Naive thymus-derived CD4-positive, alpha-beta T cell (primary cell): ENCODE measurements around the gene GARS1. TPM values are rescaled to one million over a fixed set of nuclear protein-coding genes. Genes with fewer than 3 reads are reported as not detected.

ENCODE experiments used
- ATAC-seq: fragments of 150-1000 bp; cut with Tn5 transposase; 2 replicates; pipeline ENCODE4 v1.10.0; 2021; ENCODE audit warnings: mild to moderate bottlenecking, moderate library complexity
- CTCF ChIA-PET: fragments of 350-600 bp; sonication (Branson Sonifier 250); formaldehyde crosslinking; loops from one replicate; lab custom pipeline; 2021; ENCODE audit warnings: antibody characterized with exemption; lab: Charles Lee
- POLR2A ChIA-PET: fragments of 350-600 bp; sonication (Branson Sonifier 250); formaldehyde crosslinking; loops from one replicate; lab custom pipeline; 2021; ENCODE audit warnings: antibody characterized with exemption, inconsistent platforms; lab: Charles Lee
- DNase-seq, 9 donors: peaks; one replicate each; pipeline versions ENCODE4 v3.0.0 to v3.0.0-alpha.2; 2020 to 2022; ENCODE audit warnings: mixed read lengths in 1 of 9
- H3K27ac ChIP-seq: one replicate; pipeline ENCODE4 v1.7.0; 2013; ENCODE audit warnings: mild to moderate bottlenecking, low read depth, low read length, moderate library complexity
- H3K27me3 ChIP-seq, 2 donors: one replicate each; pipeline ENCODE4 v1.7.0; 2013; ENCODE audit warnings: low read length in 2 of 2, mild to moderate bottlenecking in 2 of 2, moderate library complexity in 2 of 2; ENCODE audit not compliant: control insufficient read depth in 2 of 2, insufficient read depth in 2 of 2
- H3K36me3 ChIP-seq, 3 experiments: 1 replicate in 2 of 3; 2 replicates in 1 of 3; pipeline ENCODE4 v1.7.0; 2013; ENCODE audit warnings: low read length in 3 of 3, mild to moderate bottlenecking in 3 of 3, moderate library complexity in 1 of 3; ENCODE audit not compliant: insufficient read depth in 3 of 3, control insufficient read depth in 2 of 3
- H3K4me1 ChIP-seq, 2 donors: one replicate each; pipeline ENCODE4 v1.7.0; 2013; ENCODE audit warnings: low read length in 2 of 2, mild to moderate bottlenecking in 2 of 2, moderate library complexity in 1 of 2; ENCODE audit not compliant: control insufficient read depth in 2 of 2, insufficient read depth in 2 of 2
- H3K4me3 ChIP-seq: 2 replicates; pipeline ENCODE4 v1.7.0; 2013; ENCODE audit warnings: mild to moderate bottlenecking, low read length
- H3K9me3 ChIP-seq, 3 experiments: 1 replicate in 2 of 3; 2 replicates in 1 of 3; pipeline ENCODE4 v1.7.0; 2013; ENCODE audit warnings: low read length in 3 of 3; ENCODE audit not compliant: control insufficient read depth in 2 of 3
- H3K27ac Mint-ChIP-seq, 9 donors: one replicate each; pipeline ENCODE4 v1.8.0; 2020 to 2022; ENCODE audit warnings: mixed read lengths in 9 of 9, mild to moderate bottlenecking in 8 of 9, moderate library complexity in 5 of 9, inconsistent platforms in 2 of 9
- H3K27me3 Mint-ChIP-seq, 5 donors: one replicate each; pipeline ENCODE4 v1.8.0; 2021 to 2022; ENCODE audit warnings: mixed read lengths in 5 of 5, mild to moderate bottlenecking in 1 of 5
- H3K36me3 Mint-ChIP-seq, 5 donors: one replicate each; pipeline ENCODE4 v1.8.0; 2020 to 2022; ENCODE audit warnings: mixed read lengths in 5 of 5, mild to moderate bottlenecking in 3 of 5, inconsistent platforms in 1 of 5
- H3K4me1 Mint-ChIP-seq, 7 donors: one replicate each; pipeline ENCODE4 v1.8.0; 2020 to 2022; ENCODE audit warnings: mixed read lengths in 7 of 7, mild to moderate bottlenecking in 3 of 7, inconsistent platforms in 1 of 7
- H3K4me3 Mint-ChIP-seq, 10 donors: one replicate each; pipeline ENCODE4 v1.8.0; 2020 to 2022; ENCODE audit warnings: mild to moderate bottlenecking in 10 of 10, mixed read lengths in 10 of 10, moderate library complexity in 6 of 10, inconsistent platforms in 2 of 10
- H3K9me3 Mint-ChIP-seq, 11 donors: one replicate each; pipeline ENCODE4 v1.8.0; 2020 to 2022; ENCODE audit warnings: mixed read lengths in 11 of 11, mild to moderate bottlenecking in 4 of 11, inconsistent platforms in 1 of 11, moderate library complexity in 1 of 11
- intact Hi-C, 2 donors: fragments of 100-400 bp; cut with micrococcal nuclease; formaldehyde crosslinking; loops; one replicate each; pipeline ENCODE4 v1.15.1; 2023
- polyA plus RNA-seq, 2 donors: library from polyadenylated mRNA; unstranded; fragments of 300-500 nt; fragmentation: Illumina TruSeq; gene quantifications; one replicate each; pipeline ENCODE4 v1.2.3, GENCODE V29; 2021
- total RNA-seq, 6 experiments: library from RNA in 5 of 6; stranded (reverse) in 5 of 6; gene quantifications; 1 replicate in 5 of 6; 2 replicates in 1 of 6; pipeline ENCODE4 v1.2.3 and lab custom pipeline; 2021 to 2026

The GARS1 gene
- total and polyA plus RNA-seq, 7 experiments from 2014 or later, result 73.8 to 143 (median 75.9) TPM

GRCh38 chr7:30660331-30661255, 65.9 kb downstream of the GARS1 start:
- Mint-ChIP-seq H3K27me3 (peaks cover 0 to 4% (median 0%) of the 10 kb centered on the region in 5 donors), H3K4me1 (peaks cover 0 to 5% (median 0%) of the 10 kb centered on the region in 7 donors), H3K9me3 (no peaks in the 10 kb centered on the region), H3K4me3 (no peak overlapping the region), H3K36me3 (peaks cover 0 to 5% (median 0%) of the 10 kb centered on the region in 5 donors), H3K27ac (no peak overlapping the region)
- POLR2A ChIA-PET, result no interaction called here
- intact Hi-C loops, result no loop called here
- CTCF ChIA-PET, result no interaction called here
- Histone ChIP-seq H3K27me3 (no peaks in the 10 kb centered on the region), H3K36me3 (no peaks in the 10 kb centered on the region), H3K27ac (no peak overlapping the region), H3K4me1 (no peaks in the 10 kb centered on the region), H3K9me3 (no peaks in the 10 kb centered on the region), H3K4me3 (no peak overlapping the region)
- ATAC-seq (no peak), DNase-seq (no peak)

DNA sequence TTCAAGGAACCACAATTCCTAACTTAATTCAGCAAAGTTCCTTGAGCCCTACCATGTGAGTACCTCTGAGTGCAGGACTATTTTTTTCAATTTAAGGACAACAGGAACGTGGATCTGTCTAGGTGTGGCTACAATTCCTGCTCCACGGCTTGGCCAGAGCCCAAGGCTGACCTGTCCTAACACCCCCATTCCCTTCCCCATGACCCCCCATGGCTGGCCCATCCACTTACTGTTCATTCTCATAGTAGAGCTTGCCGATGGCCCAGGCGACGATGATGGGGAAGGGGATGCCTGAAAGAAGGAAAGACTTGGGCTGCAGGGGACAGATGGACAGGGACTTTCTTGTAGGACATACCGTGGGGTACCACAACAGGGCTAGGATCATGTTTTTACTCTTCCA, 67.2 kb downstream of the GARS1 start:
- Mint-ChIP-seq H3K9me3 (no peaks in the 10 kb centered on the region), H3K36me3 (peaks cover 0 to 5% (median 0%) of the 10 kb centered on the region in 5 donors), H3K27ac (no peak overlapping the region), H3K4me3 (no peak overlapping the region), H3K27me3 (peaks cover 0 to 4% (median 0%) of the 10 kb centered on the region in 5 donors), H3K4me1 (peaks cover 0 to 5% (median 0%) of the 10 kb centered on the region in 7 donors)
- Histone ChIP-seq H3K4me3 (no peak overlapping the region), H3K27ac (no peak overlapping the region), H3K9me3 (no peaks in the 10 kb centered on the region), H3K4me1 (no peaks in the 10 kb centered on the region), H3K27me3 (no peaks in the 10 kb centered on the region), H3K36me3 (no peaks in the 10 kb centered on the region)
- intact Hi-C loops, result no loop called here
- no peak for DNase-seq
- ATAC-seq, result no peak
- POLR2A ChIA-PET, result no interaction called here
- CTCF ChIA-PET, result no interaction called here

GRCh38 chr7:30662431-30662939, 67.8 kb downstream of the GARS1 start:
- Histone ChIP-seq H3K4me3 (no peak overlapping the region), H3K9me3 (no peaks in the 10 kb centered on the region), H3K36me3 (no peaks in the 10 kb centered on the region), H3K4me1 (no peaks in the 10 kb centered on the region), H3K27me3 (no peaks in the 10 kb centered on the region), H3K27ac (no peak overlapping the region)
- peaks cover 0 to 4% (median 0%) of the 10 kb centered on the region in 5 donors for H3K27me3 Mint-ChIP-seq
- H3K36me3 Mint-ChIP-seq, result peaks cover 0 to 3% (median 0%) of the 10 kb centered on the region in 5 donors
- H3K9me3 Mint-ChIP-seq, result no peaks in the 10 kb centered on the region
- CTCF ChIA-PET, result interaction anchor here (1.2 kb wide), 1 partner anchor 64 kb away, joined by 4 read pairs; no protein-coding TSS in a partner anchor
- peaks cover 0 to 5% (median 0%) of the 10 kb centered on the region in 7 donors for H3K4me1 Mint-ChIP-seq
- H3K27ac Mint-ChIP-seq, result no peak overlapping the region
- POLR2A ChIA-PET, result no interaction called here
- no peak overlapping the region for H3K4me3 Mint-ChIP-seq
- intact Hi-C loops, result no loop called here
- ATAC-seq, result no peak
- DNase-seq, result no peak

- CTCF ChIA-PET, result interaction anchor here (1.2 kb wide), 1 partner anchor 64 kb away, joined by 4 read pairs; no protein-coding TSS in a partner anchor
- H3K4me1 Mint-ChIP-seq, result peaks cover 0 to 5% (median 0%) of the 10 kb centered on the region in 7 donors
Observed at GRCh38 chr7:30663414-30663813, 68.7 kb downstream of the GARS1 start.

DNA sequence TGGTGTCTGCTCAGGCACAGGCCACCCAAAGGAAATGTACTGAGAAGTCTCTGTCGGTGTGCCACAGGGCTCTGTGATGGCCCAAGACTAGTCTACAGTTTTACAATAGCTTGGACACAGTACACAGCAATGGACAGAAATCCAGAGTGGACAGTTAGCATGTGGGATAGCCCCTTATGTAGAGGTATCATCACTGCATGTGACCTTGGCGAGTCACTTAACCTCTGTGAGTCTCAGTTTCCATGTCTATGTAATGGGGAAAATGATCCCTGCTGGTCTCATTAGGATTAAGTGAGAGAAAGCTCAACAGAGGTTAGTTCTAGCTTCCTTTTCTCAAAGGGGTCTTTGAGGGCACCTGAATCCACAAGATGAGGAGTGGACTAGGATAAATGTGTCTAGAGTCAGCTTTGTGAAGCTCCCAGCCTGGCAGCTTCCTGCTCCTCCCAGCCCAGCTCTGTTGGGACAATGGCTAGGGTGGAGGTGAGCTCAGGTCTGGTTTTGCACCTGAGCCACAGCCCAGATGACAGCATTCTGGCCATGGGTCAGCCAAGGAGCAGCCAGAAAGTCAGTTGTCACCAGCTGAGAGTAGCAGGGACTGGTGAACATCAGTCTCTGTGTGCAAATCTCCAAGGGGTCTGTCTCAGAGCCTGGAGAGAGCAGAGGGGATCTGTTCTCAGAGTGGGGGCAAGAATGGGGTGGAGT, 69.7 kb downstream of the GARS1 start:
- H3K9me3 Mint-ChIP-seq, result no peaks in the 10 kb centered on the region
- no peak overlapping the region for H3K4me3 Mint-ChIP-seq
- Histone ChIP-seq H3K4me3 (no peak overlapping the region), H3K4me1 (no peaks in the 10 kb centered on the region), H3K9me3 (no peaks in the 10 kb centered on the region), H3K27me3 (no peaks in the 10 kb centered on the region), H3K36me3 (no peaks in the 10 kb centered on the region), H3K27ac (no peak overlapping the region)
- intact Hi-C loops, result no loop called here
- DNase-seq, result no peak
- ChIA-PET CTCF (no interaction called here), POLR2A (no interaction called here)
- peaks cover 0 to 4% (median 0%) of the 10 kb centered on the region in 5 donors for H3K27me3 Mint-ChIP-seq
- H3K27ac Mint-ChIP-seq, result no peak overlapping the region
- no peak for ATAC-seq
- H3K36me3 Mint-ChIP-seq, result no peaks in the 10 kb centered on the region
- H3K4me1 Mint-ChIP-seq, result no peaks in the 10 kb centered on the region

More at GRCh38 chr7:30663414-30663813, 68.7 kb downstream of the GARS1 start:
- POLR2A ChIA-PET, result no interaction called here
- Mint-ChIP-seq H3K27ac (no peak overlapping the region), H3K4me3 (no peak overlapping the region), H3K36me3 (no peaks in the 10 kb centered on the region), H3K27me3 (peaks cover 0 to 4% (median 0%) of the 10 kb centered on the region in 5 donors), H3K9me3 (no peaks in the 10 kb centered on the region)
- no peak for DNase-seq
- H3K4me1 ChIP-seq, result no peaks in the 10 kb centered on the region
- no peaks in the 10 kb centered on the region for H3K36me3 ChIP-seq
- no peaks in the 10 kb centered on the region for H3K27me3 ChIP-seq
- ATAC-seq, result no peak
- no peak overlapping the region for H3K4me3 ChIP-seq
- no peaks in the 10 kb centered on the region for H3K9me3 ChIP-seq
- intact Hi-C loops, result no loop called here
- no peak overlapping the region for H3K27ac ChIP-seq

GRCh38 chr7:30665043-30665442, 70.4 kb downstream of the GARS1 start:
- no peak for DNase-seq
- no peak overlapping the region for H3K4me3 ChIP-seq
- no peaks in the 10 kb centered on the region for H3K4me1 Mint-ChIP-seq
- H3K9me3 ChIP-seq, result no peaks in the 10 kb centered on the region
- POLR2A ChIA-PET, result no interaction called here
- H3K36me3 Mint-ChIP-seq, result peaks cover 0 to 2% (median 0%) of the 10 kb centered on the region in 5 donors
- intact Hi-C loops, result no loop called here
- H3K36me3 ChIP-seq, result no peaks in the 10 kb centered on the region
- H3K27ac Mint-ChIP-seq, result no peak overlapping the region
- H3K27ac ChIP-seq, result no peak overlapping the region
- CTCF ChIA-PET, result no interaction called here
- H3K4me1 ChIP-seq, result no peaks in the 10 kb centered on the region
- peaks cover 0 to 8% (median 0%) of the 10 kb centered on the region in 5 donors for H3K27me3 Mint-ChIP-seq
- H3K4me3 Mint-ChIP-seq, result no peak overlapping the region
- no peaks in the 10 kb centered on the region for H3K9me3 Mint-ChIP-seq
- no peaks in the 10 kb centered on the region for H3K27me3 ChIP-seq
- ATAC-seq, result no peak
